ENCODE results near the gene TSPAN32. TPM values are rescaled to one million over a fixed set of nuclear protein-coding genes. Genes with fewer than 3 reads are reported as not detected.
"Not testable (repeated sequence)": the region's sequence is repeated elsewhere in the genome, so short reads cannot be mapped to it uniquely, and the experiment has no call there.

Gene TSPAN32
- total and polyA plus RNA-seq, 2 donors (not counting 3 experiments of a cell fraction or from before 2014, with no cell fraction given) = not detected

- FAIRE-seq; H3K4me2 ChIP-seq (ENCODE audit: insufficient read depth, low read length); BruUV-seq (replicated peaks); H3K9me3 ChIP-seq (replicated peaks; ENCODE audit: control insufficient read depth, insufficient read depth, low read length); H3K9ac ChIP-seq (replicated peaks; ENCODE audit: extremely low read depth, insufficient read depth, low read length); H3K36me3 ChIP-seq (ENCODE audit: control insufficient read depth in 2 of 2, extremely low read depth in 1 of 2, insufficient read depth in 2 of 2, low read length in 2 of 2); H3K79me2 ChIP-seq (ENCODE audit: control insufficient read depth, insufficient read depth, low read length); H3K27ac ChIP-seq (ENCODE audit: insufficient read depth, low read depth, low read length); H2AFZ ChIP-seq (ENCODE audit: low read depth, low read length); H3K4me3 ChIP-seq (replicated peaks in 1 of 3; ENCODE audit: insufficient read depth in 1 of 3, low read depth in 1 of 3, low read length in 3 of 3); intact Hi-C loops (cut with micrococcal nuclease); H4K20me1 ChIP-seq (replicated peaks; ENCODE audit: control insufficient read depth, extremely low read depth, insufficient read depth, low read length); H3K27me3 ChIP-seq (ENCODE audit: control insufficient read depth in 2 of 2, insufficient read depth in 2 of 2, low read length in 2 of 2); H3K4me1 ChIP-seq (ENCODE audit: control insufficient read depth, extremely low read depth, insufficient read depth, low read length); dilution Hi-C loops (cut with MboI; ENCODE audit: extremely low pct_ligation_motif_present, low sequenced_read_pairs); H3K9me1 ChIP-seq (replicated peaks; ENCODE audit: control insufficient read depth, extremely low read depth, insufficient read depth, low read length); DNase-seq (ENCODE audit: low read depth, low spot score); POLR2A ChIA-PET: not testable (repeated sequence)
- CTCF ChIA-PET = interaction anchor here (1.0 kb wide), 1 partner anchor 52 kb away, joined by 3 read pairs; no protein-coding TSS in a partner anchor
These were observed 55.8 kb downstream of the TSPAN32 start for GRCh38 chr11:2357651-2358050.

DNA sequence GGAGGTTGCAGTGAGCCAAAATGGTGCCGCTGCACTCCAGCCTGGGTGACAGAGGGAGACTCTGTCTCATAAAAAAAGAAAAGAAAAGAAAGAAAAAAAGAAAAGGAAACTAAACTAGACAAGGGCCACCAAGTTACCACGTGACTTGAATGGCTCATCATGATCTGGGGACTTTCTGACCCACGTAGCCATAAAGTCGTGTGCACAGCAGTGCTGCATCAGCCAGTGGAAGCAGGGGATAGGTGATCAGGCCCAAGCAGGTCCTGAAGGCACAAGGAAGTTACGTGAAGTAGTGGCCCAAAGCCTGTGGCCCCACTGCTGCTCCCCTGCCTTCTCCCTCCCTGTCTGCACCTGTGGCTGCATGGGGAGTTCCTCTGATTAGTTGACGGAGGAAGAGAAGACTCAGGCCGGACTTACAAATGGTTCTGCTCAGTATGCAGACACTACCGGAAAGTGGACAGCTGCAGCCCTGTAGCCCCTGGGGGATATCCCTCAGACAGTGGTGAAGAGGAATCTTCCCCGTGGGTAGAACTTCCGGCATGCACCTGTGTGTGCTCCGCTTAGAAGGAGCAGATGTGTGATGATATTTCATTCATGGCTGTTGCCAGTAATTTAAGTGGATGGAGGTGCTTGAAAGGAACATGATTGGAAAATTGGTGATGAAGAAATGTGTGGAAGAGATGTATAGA is 57.1 kb downstream of the TSPAN32 start:
- FAIRE-seq (no peak), DNase-seq (ENCODE audit: low read depth, low spot score) (no peak)
- no peaks in the 10 kb centered on the region for H3K4me1 ChIP-seq (ENCODE audit: control insufficient read depth, extremely low read depth, insufficient read depth, low read length)
- CTCF ChIA-PET = interaction anchor here (1.1 kb wide), 1 partner anchor 13 kb away, joined by 3 read pairs; no protein-coding TSS in a partner anchor
- H3K9me1 ChIP-seq (replicated peaks; ENCODE audit: control insufficient read depth, extremely low read depth, insufficient read depth, low read length) = no peaks in the 10 kb centered on the region
- H3K9me3 ChIP-seq (replicated peaks; ENCODE audit: control insufficient read depth, insufficient read depth, low read length) = no peaks in the 10 kb centered on the region
- no peak for TF ChIP-seq GATA2 (IDR thresholded peaks at IDR 0.05; ENCODE audit: insufficient read depth, insufficient read length, low read depth, low read length)
- no peak overlapping the region for H3K4me3 ChIP-seq (replicated peaks in 1 of 3; ENCODE audit: insufficient read depth in 1 of 3, low read depth in 1 of 3, low read length in 3 of 3)
- H3K79me2 ChIP-seq (ENCODE audit: control insufficient read depth, insufficient read depth, low read length) = no peaks in the 10 kb centered on the region
- no peak overlapping the region for H3K4me2 ChIP-seq (ENCODE audit: insufficient read depth, low read length)
- H3K36me3 ChIP-seq (ENCODE audit: control insufficient read depth in 2 of 2, extremely low read depth in 1 of 2, insufficient read depth in 2 of 2, low read length in 2 of 2) = no peaks in the 10 kb centered on the region
- H3K27me3 ChIP-seq (ENCODE audit: control insufficient read depth in 2 of 2, insufficient read depth in 2 of 2, low read length in 2 of 2) = no peaks in the 10 kb centered on the region
- H3K27ac ChIP-seq (ENCODE audit: insufficient read depth, low read depth, low read length) = no peak overlapping the region
- intact Hi-C loops (cut with micrococcal nuclease) = no loop called here
- H4K20me1 ChIP-seq (replicated peaks; ENCODE audit: control insufficient read depth, extremely low read depth, insufficient read depth, low read length) = no peaks in the 10 kb centered on the region
- BruUV-seq (replicated peaks) = no TSS peak
- POLR2A ChIA-PET = no interaction called here
- dilution Hi-C loops (cut with MboI; ENCODE audit: extremely low pct_ligation_motif_present, low sequenced_read_pairs) = no loop called here
- H2AFZ ChIP-seq (ENCODE audit: low read depth, low read length) = no peak overlapping the region
- H3K9ac ChIP-seq (replicated peaks; ENCODE audit: extremely low read depth, insufficient read depth, low read length) = no peak overlapping the region

Measured in endothelial cell of umbilical vein (primary cell).